ENCODE measurements around the gene LDLRAD4. TPM values are rescaled to one million over a fixed set of nuclear protein-coding genes. Genes with fewer than 3 reads are reported as not detected.

Gene LDLRAD4
- total RNA-seq, 1 experiment from 2014 or later = not detected

DNA sequence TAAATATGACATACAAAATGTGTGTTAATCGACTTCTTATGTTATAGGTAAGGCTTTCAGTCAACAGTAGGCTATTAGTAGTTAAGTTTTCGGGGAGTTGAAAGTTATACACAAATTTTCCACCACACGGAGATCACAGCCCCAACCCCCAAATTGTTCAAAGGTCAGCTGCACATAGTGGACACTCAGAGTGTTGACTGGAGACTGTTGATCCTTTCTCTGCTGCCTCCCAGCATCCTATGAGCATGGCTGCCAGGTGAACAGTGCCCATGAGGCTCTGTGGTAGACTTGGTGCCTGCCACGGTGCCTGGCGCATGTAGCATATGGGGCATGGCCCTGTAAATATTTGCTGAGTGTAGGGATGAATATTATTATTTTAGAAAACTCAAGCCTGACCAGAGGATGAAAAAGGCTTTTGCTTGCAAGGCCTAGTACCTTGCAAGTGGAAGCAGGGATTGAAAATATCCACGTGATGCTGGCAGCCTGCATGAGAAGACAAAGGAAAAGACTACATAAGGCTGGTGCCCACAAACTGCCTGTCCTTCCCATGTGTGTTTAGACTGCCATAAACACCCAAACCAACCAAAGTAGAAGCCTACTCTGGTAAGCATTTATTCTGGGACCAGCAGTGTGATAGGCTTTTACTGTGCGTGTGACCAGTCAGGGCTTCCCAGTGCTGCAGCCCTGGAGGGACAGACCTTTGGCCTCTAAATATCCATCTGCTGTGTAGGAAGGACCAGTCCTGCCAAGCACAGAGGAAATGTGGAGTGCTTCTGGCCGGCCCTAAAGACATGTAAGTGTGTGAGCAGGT, 226.1 kb downstream of the LDLRAD4 start:
- no peak for DNase-seq (ENCODE audit: low read depth)

DNA sequence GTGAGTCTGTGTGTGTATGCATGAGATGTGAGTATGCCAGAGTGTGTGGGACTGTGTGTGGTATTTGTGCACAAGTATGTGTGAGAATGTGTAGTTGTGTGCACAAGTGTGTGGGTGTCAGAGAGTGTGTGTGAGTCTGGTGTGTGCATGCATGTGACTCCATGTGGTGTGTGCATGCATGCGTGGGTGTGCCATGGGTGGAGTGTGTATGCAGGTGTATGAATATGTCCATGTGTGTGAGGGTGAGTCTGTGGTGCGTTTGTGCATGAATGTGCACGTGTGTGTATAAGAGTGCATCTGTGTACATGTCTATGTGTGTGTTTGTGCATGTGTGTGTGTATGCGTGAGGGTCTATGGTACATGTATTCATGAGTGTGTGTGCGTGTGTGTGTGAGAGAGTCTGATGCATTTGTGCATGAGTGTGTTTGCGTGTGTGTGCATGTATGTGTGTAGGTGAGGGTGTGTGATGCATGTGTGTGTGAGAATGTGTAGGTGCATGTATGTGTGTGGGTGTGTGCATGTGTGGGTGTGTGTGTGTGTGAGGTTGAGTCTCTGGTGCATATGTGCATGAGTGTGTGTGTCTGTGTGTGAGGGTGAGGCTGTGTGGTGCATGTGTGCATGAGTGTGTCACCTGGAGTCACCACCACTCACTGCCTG, 226.8 kb downstream of the LDLRAD4 start:
- DNase-seq (ENCODE audit: low read depth) = no peak

DNA sequence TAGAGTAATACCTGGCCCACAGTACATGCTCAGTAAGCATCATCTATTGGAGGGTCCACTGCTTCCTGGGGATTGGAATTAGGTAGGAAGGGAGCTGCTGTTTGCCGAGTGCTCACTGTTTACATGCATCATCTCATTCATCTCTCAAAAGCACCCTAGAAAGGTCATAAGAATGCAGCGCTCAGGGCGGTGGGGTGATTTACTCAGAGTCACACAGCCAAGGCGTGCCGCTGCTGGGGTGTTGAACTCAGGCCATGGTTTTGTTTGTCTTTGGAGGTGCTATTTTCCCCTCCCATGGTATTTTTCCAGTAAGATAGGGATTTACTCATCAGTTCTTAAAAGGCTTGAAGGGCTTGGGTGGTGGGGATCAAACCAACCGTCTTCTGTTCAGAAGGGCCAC, 227.5 kb downstream of the LDLRAD4 start:
- no peak for DNase-seq (ENCODE audit: low read depth)

DNA sequence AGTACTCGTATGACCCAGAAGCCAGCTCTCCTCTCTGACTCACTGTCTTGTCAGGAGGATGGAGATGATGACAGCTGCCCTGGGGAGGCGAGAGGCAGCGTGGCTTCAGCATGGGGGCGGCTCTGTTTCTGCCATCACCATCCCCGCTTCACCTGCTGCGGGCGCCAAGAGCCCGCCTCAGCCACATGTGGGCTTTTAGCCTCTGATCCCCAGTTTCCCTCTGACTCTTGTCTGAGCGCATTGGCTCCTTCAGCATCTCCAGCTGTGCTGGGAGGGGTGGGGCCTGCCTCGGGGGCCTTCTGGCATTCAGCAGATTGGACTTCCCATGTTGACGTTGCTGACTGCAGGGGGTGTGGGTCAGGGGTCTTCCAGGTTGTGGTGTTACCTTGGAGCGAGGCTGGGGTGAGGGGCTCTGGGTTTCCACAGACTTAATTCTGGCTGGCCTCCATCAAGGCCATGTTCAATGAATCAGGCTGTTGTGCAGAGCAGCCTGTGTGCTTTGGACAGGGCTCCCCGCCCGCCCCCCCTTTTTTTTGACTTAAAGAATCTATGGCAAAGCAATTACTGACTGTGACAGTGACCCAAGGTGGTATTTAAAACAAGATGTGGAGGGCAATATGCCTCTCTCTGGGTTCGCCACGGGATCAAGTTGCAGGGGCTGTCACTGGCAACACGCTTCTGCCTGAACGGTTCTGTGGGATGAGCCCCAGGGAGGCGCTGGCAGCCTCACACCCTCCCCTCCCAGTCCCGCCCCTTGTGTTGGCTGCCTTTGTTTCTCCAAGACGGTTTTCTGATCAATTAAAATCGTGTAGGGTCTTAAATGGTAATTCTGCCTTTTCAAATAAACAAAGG, 228.3 kb downstream of the LDLRAD4 start:
- DNase-seq (ENCODE audit: low read depth) = no peak

DNA sequence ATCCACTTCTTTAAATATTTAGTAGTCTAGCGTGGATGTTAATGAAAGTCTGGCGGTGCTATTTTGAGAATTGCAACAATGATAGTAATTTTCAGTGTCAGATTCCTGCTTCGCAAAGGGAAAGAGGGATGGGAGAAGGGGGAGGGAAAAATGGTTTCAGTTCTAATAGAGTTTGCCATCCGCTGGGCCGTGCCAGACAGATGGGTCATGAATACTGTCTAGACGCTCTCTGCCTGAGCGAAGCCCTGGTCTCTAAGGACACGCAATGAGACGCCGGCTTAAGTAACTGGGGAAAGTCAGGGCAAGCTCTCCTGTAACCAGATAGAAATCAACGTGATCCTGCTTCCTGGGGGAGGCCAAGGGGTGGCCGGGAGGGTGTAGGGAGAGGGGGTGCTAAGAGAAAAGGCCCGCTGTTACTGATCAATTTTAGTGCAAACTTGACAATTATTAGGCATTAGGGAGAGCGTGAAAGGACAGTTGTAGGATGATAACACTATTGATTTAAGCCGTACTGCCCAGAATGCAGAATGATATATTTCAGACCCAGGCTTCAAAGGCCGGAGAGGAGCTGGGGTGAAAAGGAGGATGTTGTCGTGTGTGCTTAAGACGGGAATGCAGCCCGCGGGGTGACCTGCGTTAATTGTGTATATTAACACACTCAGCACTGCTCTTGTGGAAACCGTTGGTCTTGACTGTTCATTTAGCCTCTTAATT, 229.2 kb downstream of the LDLRAD4 start:
- DNase-seq (ENCODE audit: low read depth) = peak; percentile 9

DNA sequence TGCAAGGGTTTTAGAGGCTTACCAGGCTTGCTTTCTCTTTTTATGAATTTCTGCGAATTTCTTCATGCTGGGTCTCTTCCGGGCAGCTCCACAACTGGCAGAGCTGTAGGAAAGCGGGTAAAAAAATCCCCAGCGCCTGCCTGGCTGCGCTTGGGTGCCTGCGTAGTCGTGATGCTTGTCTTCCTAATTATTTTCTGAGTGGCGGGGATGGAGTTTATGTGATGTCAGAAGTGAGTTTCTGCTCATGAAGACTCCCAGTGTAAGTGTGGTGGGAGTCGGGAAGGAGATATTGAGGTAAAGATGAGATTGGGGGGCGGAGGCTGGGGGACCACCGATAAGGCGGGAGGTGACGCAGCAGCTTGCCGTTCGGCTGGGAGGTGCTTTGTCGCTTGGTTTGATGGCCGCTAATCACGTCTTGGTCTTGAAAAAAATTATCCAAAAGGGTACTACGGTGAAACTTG, 229.8 kb downstream of the LDLRAD4 start:
- DNase-seq (ENCODE audit: low read depth) = no peak

GRCh38 chr18:13449651-13450050, 231.1 kb downstream of the LDLRAD4 start:
- no peak for DNase-seq (ENCODE audit: low read depth)

DNA sequence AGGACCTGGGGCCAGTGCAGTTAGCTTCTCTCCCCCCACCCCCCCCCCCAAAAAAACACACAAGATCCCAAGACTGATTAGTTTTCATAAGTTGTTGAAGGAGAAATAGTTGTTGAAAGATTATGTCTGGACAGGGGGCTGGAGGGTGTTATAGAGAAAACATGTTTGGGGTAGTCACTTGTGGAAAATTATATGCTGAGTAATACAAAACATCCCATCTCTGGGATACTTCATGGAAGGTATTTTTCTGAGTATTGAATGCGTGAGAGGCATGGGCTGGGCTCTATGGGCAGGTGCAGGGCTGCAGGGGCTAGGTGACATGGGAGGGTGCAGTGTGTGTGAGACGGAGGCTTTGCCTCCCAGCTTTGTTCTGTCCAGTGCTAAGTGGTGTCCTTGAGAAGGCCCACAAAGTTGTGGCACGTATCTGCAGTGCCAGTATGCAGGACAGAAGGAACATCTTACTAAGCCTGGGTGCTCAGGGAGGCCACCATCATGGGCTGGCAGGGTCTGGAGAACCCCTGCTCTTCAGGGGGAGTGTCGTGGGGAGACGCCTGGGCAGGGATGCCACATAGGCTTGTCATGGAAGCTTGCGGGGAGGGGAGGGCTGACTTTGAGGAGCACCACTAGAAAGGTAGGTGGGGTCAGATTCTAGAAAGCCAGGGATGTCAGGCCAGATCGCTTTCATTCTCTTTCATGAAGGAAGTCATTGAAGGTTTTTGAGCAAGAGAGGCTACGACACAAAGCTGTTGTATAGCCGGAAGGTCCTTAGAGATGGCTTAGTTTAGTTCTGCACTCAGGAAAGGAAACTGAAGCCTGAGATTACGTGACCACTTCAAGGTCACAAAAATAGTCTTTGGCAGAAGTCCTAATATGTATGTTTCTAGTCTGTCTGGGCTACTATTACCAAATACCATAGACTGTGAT, 232.0 kb downstream of the LDLRAD4 start:
- DNase-seq (ENCODE audit: low read depth) = no peak

- DNase-seq (ENCODE audit: low read depth) = no peak
Observed at GRCh38 chr18:13451213-13451540, 232.6 kb downstream of the LDLRAD4 start.

DNA sequence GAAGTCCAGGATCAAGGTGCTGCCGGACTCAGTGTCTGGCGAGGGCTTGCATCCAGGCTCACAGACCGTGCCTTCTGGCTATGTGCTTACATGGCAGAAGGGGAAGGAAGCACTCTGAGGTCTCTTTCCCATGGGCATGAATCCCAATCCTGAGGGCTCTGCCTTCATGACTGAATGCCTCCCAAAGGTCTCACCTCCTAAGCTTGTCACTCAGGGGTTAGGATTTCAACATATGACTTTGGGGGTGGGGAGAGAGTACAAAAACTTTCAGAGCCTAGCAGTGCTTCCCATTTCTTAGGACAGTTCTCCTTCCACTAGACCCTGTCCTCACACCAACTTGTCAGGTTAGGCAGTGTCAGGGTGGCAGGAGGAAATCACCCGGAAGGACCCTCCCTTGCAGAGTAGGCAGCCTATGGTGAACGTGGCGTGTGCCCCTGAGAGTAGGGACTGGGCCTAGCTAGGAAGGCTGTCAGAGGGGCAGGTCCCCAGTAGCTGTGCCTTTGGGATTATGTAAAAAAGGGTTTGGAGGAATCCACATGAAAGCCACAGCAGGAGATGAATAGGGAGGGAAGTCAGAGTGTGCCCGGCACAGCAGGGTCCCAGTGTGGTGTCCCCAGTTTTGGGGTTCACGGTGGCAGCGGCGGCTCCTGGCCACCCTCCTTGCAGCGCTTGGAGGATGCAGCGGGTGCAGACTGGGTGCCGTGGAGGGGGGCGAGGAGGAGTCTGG, 233.3 kb downstream of the LDLRAD4 start:
- no peak for DNase-seq (ENCODE audit: low read depth)

- no peak for DNase-seq (ENCODE audit: low read depth)
Observed at GRCh38 chr18:13452388-13452811, 233.8 kb downstream of the LDLRAD4 start.

DNA sequence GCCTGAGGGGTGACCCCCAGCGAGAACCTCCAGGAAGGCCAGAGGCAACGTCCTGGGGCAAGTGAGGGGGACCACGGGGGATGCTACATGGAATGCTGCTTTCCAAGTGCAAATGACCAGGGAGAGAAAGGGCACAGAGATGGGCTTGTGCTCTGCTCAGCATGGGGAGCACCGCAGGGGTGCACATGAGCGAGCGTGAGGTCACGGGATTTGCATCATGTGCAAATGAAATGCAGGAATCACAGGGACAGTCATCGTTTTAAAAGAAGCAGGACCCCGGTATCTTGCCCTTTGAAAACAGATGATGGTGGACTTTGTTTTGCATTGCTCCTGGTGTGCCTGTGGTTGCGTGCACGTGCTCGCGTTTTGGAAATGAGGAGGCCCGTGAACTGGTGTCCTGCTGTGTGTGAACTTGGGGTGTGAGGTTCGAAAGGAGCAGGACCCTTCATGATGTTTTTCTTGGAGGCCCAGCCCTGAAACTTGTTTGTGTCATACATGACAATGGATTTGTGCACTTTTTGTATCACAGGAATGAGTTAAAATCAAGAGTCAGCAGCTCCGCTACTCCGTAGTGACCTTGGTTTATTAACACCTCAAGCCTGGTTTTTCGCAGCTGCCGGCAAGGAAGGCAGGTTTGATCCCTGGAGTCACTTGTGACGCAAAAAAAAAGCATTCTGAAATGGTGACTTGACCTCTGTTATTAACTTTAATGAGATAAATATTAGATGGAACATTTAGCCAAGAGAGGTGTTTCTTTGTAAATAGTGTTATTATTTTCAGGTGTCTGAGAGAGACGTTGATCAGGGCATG, 234.5 kb downstream of the LDLRAD4 start:
- no peak for DNase-seq (ENCODE audit: low read depth)

DNA sequence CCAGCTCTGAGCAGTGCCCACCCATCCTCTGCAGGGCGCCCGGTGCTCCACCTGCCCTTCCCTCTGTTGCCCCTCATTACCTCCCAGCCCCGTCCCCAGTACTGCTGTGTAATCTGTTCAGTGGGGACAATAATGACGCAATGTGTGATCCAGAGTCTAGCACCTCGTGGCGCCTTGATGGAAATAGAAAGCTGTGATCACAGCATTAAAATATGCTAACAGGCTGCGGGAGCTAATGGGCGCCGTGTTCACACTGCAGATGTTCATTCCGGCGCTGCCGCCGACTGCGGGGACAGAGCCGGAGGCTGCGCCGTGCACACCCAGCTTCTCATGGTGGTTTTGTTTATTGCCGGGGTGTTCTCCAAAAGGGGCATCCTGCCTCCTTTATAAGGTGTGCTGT, 235.2 kb downstream of the LDLRAD4 start:
- no peak for DNase-seq (ENCODE audit: low read depth)

- no peak for DNase-seq (ENCODE audit: low read depth)
Observed at GRCh38 chr18:13454363-13455150, 236.0 kb downstream of the LDLRAD4 start.

DNA sequence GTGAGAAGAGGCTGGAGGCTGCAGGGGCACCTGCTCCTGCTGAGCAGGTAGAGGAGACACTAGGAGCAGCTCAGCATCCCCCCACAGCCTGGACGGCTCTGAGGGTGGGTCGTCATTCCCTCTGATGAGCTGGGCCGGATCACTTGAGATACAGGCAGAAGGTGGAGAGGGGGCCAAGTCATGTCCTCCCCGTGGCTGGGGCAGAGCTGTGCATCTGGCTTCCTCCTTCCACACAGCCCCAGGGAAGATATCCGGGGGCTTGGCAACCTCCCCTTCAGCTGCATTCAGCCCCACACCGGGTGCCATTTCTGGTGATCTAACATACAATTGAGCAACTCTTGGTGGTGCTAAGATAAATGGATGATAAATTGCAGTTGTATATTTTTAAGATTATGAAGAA, 236.9 kb downstream of the LDLRAD4 start:
- no peak for DNase-seq (ENCODE audit: low read depth)

- no peak for DNase-seq (ENCODE audit: low read depth)
Observed at GRCh38 chr18:13455960-13456481, 237.5 kb downstream of the LDLRAD4 start.

GRCh38 chr18:13456736-13457271, 238.2 kb downstream of the LDLRAD4 start:
- DNase-seq (ENCODE audit: low read depth) = no peak

- DNase-seq (ENCODE audit: low read depth) = no peak
Observed at GRCh38 chr18:13457327-13457726, 238.8 kb downstream of the LDLRAD4 start.
